ENCODE results near the gene ATP13A5. TPM values are rescaled to one million over a fixed set of nuclear protein-coding genes. Genes with fewer than 3 reads are reported as not detected.
A peak's percentile ranks its signal among the peaks of the same experiment; 100 is the strongest.

ATP13A5 gene
- total RNA-seq, 1 experiment from 2014 or later, result not detected

- no peak overlapping the region for H2BK120ac ChIP-seq (ENCODE audit: low read depth, low read length, poor library complexity, severe bottlenecking)
- no peak overlapping the region for H2BK12ac ChIP-seq (ENCODE audit: insufficient read length, low read depth, low read length)
- no peaks in the 10 kb centered on the region; a peak in 1 of 5 replicates for H3K9me3 Mint-ChIP-seq
- no peak for DNase-seq
- no peak overlapping the region for H2AFZ ChIP-seq (ENCODE audit: low read length)
- no peaks in the 10 kb centered on the region for H3K9me3 ChIP-seq (ENCODE audit: control insufficient read depth, low read depth, low read length)
- no peak overlapping the region for H4K91ac ChIP-seq (ENCODE audit: insufficient read length, low read depth, low read length)
- H4K20me1 ChIP-seq (ENCODE audit: control insufficient read depth, insufficient read depth, insufficient read length), result no peaks in the 10 kb centered on the region
- no peaks in the 10 kb centered on the region for H3K27me3 ChIP-seq (ENCODE audit: insufficient read depth, low read length)
- no peaks in the 10 kb centered on the region for H3K79me2 ChIP-seq (ENCODE audit: insufficient read depth, low read length)
- H3K4me1 Mint-ChIP-seq, result peaks cover 60 to 67% of the 10 kb centered on the region in 2 experiments
- no peaks in the 10 kb centered on the region for H3K23me2 ChIP-seq (ENCODE audit: insufficient read length, low read depth, low read length, poor library complexity, severe bottlenecking)
- no peak overlapping the region for H3K4ac ChIP-seq (ENCODE audit: low read depth, low read length)
- no peak overlapping the region for H2AK5ac ChIP-seq (ENCODE audit: insufficient read length, low read length)
- H2BK15ac ChIP-seq (ENCODE audit: low read depth, low read length), result no peak overlapping the region
- H3K9ac ChIP-seq (ENCODE audit: extremely low read depth, insufficient read length, low read length), result no peak overlapping the region
- no peak overlapping the region for H3K4me2 ChIP-seq (ENCODE audit: insufficient read depth, insufficient read length, low read length)
- no peak overlapping the region for H4K5ac ChIP-seq (ENCODE audit: insufficient read length, low read depth, low read length)
- H3K4me3 Mint-ChIP-seq, result no peak overlapping the region
- no peak overlapping the region for H2BK20ac ChIP-seq (ENCODE audit: low read depth, low read length, poor library complexity, severe bottlenecking)
- peaks cover 12% of the 10 kb centered on the region for H3K4me1 ChIP-seq (ENCODE audit: insufficient read depth, low read length)
- H3K27ac Mint-ChIP-seq, result peak overlapping the region in 2 of 3 experiments; percentile 7 to 18; a peak in 1 of 7 replicates
- no peak overlapping the region for H3K18ac ChIP-seq (ENCODE audit: insufficient read length, low read depth, low read length)
- H4K8ac ChIP-seq (replicated peaks; ENCODE audit: insufficient read length, low read depth, low read length), result no peak overlapping the region
- no peak overlapping the region for H3K56ac ChIP-seq (ENCODE audit: insufficient read length, low read depth, low read length)
- no peak overlapping the region for H3K23ac ChIP-seq (ENCODE audit: insufficient read length, low read depth, low read length)
- H3K27ac ChIP-seq (ENCODE audit: insufficient read length, low read depth, low read length), result no peak overlapping the region
- no peak for TF ChIP-seq CTCF (conservative IDR thresholded peaks at IDR 0.05)
- no peak overlapping the region for H3T11ph ChIP-seq (ENCODE audit: low read length)
- H3K14ac ChIP-seq (ENCODE audit: insufficient read depth, low read length), result no peak overlapping the region
- no peaks in the 10 kb centered on the region for H3K36me3 Mint-ChIP-seq (ENCODE audit: insufficient read depth in 1 of 3, low read depth in 3 of 3)
- H3K79me1 ChIP-seq (ENCODE audit: insufficient read depth, low read depth, low read length, poor library complexity, severe bottlenecking), result no peaks in the 10 kb centered on the region
- H3K27me3 Mint-ChIP-seq (ENCODE audit: low read depth), result no peaks in the 10 kb centered on the region
- no CpG with 5 or more reads among the region's 4 CpGs for WGBS (ENCODE audit: extremely low coverage, insufficient read length, low lambda C conversion rate)
- no peak overlapping the region for H2BK5ac ChIP-seq (ENCODE audit: insufficient read length, low read length)
Observed at GRCh38 chr3:193230610-193231009, 147.9 kb downstream of the ATP13A5 start.
